OCI-LY1 (cell line): ENCODE data around the gene DNMBP.

Experiments
- H2AFZ ChIP-seq: fragments of 200-600 bp; sonication (generic), shearing (Covaris generic); 2 replicates; pipeline ENCODE4 v1.6.0; 2014; ENCODE audit warnings: antibody characterized with exemption, mild to moderate bottlenecking, low read length
- H3F3A ChIP-seq: fragments of 200-600 bp; sonication (generic), shearing (Covaris generic); 2 replicates; pipeline ENCODE4 v1.6.0; 2014; ENCODE audit warnings: mild to moderate bottlenecking, antibody characterized with exemption, low read length, moderate library complexity; ENCODE audit not compliant: insufficient read depth
- H3K27ac ChIP-seq: fragments of 200-600 bp; sonication (generic); 2 replicates; pipeline ENCODE4 v1.5.1; 2014; ENCODE audit warnings: low read length, mixed run types, mild to moderate bottlenecking, low read depth; ENCODE audit not compliant: poor library complexity, severe bottlenecking
- H3K27me3 ChIP-seq: fragments of 200-600 bp; sonication (generic); 2 replicates; pipeline ENCODE4 v1.6.0; 2014; ENCODE audit warnings: antibody characterized with exemption, mild to moderate bottlenecking, low read length, moderate library complexity; ENCODE audit not compliant: insufficient read depth
- H3K36me3 ChIP-seq: fragments of 200-600 bp; sonication (generic); 2 replicates; pipeline ENCODE4 v1.6.1; 2014; ENCODE audit warnings: mild to moderate bottlenecking, antibody characterized with exemption, low read length, moderate library complexity, mixed read lengths; ENCODE audit not compliant: insufficient read depth
- H3K4me1 ChIP-seq: fragments of 200-600 bp; sonication (generic); 2 replicates; pipeline ENCODE4 v1.5.1; 2014; ENCODE audit warnings: mild to moderate bottlenecking, low read length, moderate library complexity; ENCODE audit not compliant: insufficient read depth, severe bottlenecking
- H3K4me2 ChIP-seq: fragments of 200-600 bp; sonication (generic), shearing (Covaris generic); 2 replicates; pipeline ENCODE4 v1.6.1; 2014; ENCODE audit warnings: low read length
- H3K4me3 ChIP-seq: fragments of 200-600 bp; sonication (generic); 2 replicates; pipeline ENCODE4 v1.5.1; 2014; ENCODE audit warnings: low read length, low read depth, mild to moderate bottlenecking, mixed read lengths; ENCODE audit not compliant: poor library complexity, severe bottlenecking
- H3K79me2 ChIP-seq: fragments of 200-600 bp; shearing (Covaris generic); 2 replicates; pipeline ENCODE4 v1.6.1; 2016; ENCODE audit warnings: mixed run types, low read length, mixed read lengths; ENCODE audit not compliant: insufficient read depth
- H3K9ac ChIP-seq: fragments of 200-600 bp; sonication (generic), shearing (Covaris generic); 2 replicates; pipeline ENCODE4 v1.6.1; 2014; ENCODE audit warnings: mild to moderate bottlenecking, low read length, mixed read lengths
- H3K9me2 ChIP-seq: fragments of 200-600 bp; sonication (generic), shearing (Covaris generic); 2 replicates; pipeline ENCODE4 v1.6.1; 2014; ENCODE audit warnings: low read depth, mild to moderate bottlenecking, low read length, mixed read lengths
- H3K9me3 ChIP-seq: fragments of 200-600 bp; shearing (Covaris generic); 2 replicates; pipeline ENCODE4 v1.6.1; 2014; ENCODE audit warnings: low read length, mixed read lengths
- H4K20me1 ChIP-seq: fragments of 200-600 bp; sonication (generic), shearing (Covaris generic); 2 replicates; pipeline ENCODE4 v1.6.0; 2016; ENCODE audit warnings: mild to moderate bottlenecking, low read length; ENCODE audit not compliant: insufficient read depth
- CTCF ChIP-seq: fragments of 200-600 bp; sonication (generic), shearing (Covaris generic); IDR thresholded peaks from 2 replicates; pipeline ENCODE4 v1.5.1; 2017; ENCODE audit warnings: mild to moderate bottlenecking, antibody characterized with exemption, low read length, moderate library complexity, mixed read lengths
- EZH2 ChIP-seq: fragments of 200-600 bp; sonication (generic), shearing (Covaris generic); IDR thresholded peaks from 2 replicates; pipeline ENCODE4 v1.8.0; 2017; ENCODE audit warnings: borderline replicate concordance, mixed run types, mild to moderate bottlenecking, antibody characterized with exemption, low read length, moderate library complexity, mixed read lengths

Gene DNMBP

GRCh38 chr10:99873846-99874245 lies 135.9 kb downstream of the DNMBP start:
- H3K4me2 ChIP-seq = no peak overlapping the region
- no peaks in the 10 kb centered on the region for H3K9me2 ChIP-seq
- H3K9ac ChIP-seq = no peak overlapping the region
- H3K9me3 ChIP-seq = no peaks in the 10 kb centered on the region
- H3K36me3 ChIP-seq = peaks cover 29% of the 10 kb centered on the region
- H3K27me3 ChIP-seq = no peaks in the 10 kb centered on the region
- H4K20me1 ChIP-seq = no peaks in the 10 kb centered on the region
- no peaks in the 10 kb centered on the region for H3K79me2 ChIP-seq
- H2AFZ ChIP-seq = no peak overlapping the region
- TF ChIP-seq CTCF = no peak
- TF ChIP-seq EZH2 = no peak
- no peaks in the 10 kb centered on the region for H3F3A ChIP-seq
- no peaks in the 10 kb centered on the region for H3K4me1 ChIP-seq
- no peak overlapping the region for H3K4me3 ChIP-seq
- H3K27ac ChIP-seq = no peak overlapping the region

GRCh38 chr10:99872367-99873162 lies 137.2 kb downstream of the DNMBP start:
- no peaks in the 10 kb centered on the region for H3F3A ChIP-seq
- no peak overlapping the region for H3K4me2 ChIP-seq
- H3K4me3 ChIP-seq = no peak overlapping the region

DNA sequence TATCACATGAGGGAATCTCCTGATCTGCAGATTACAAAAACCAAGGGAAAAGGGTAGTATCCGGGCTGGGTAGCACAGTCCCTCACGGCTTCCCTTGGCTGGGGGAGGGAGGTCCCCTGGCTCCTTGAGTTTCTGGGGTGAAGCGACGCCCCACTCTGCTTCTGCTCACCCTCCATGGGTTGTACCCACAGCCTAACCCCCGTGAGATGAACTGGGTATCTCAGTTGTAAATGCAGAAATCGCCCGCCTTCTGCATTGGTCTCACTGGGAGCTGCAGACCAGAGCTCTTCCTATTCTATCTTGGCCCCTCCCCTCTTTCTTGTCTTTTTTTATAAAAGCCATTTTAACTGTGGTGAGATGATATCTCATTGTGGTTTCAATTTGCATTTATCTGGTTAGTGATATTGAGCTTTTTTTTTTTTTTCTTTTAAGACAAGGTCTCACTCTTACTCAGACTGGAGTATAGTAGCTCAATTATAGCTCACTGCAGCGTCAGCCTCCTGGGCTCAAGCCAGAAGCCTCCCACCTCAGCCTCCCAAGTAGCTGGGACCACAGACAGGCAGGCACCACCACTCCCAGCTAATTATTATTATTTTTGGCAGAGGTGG lies 139.5 kb downstream of the DNMBP start:
- no peak overlapping the region for H3K4me2 ChIP-seq
- H3K9me2 ChIP-seq = no peaks in the 10 kb centered on the region
- H4K20me1 ChIP-seq = no peaks in the 10 kb centered on the region
- no peaks in the 10 kb centered on the region for H3K4me1 ChIP-seq
- H3K9ac ChIP-seq = no peak overlapping the region
- no peaks in the 10 kb centered on the region for H3K27me3 ChIP-seq
- no peak overlapping the region for H3K27ac ChIP-seq
- no peaks in the 10 kb centered on the region for H3F3A ChIP-seq
- no peak overlapping the region for H2AFZ ChIP-seq
- no peaks in the 10 kb centered on the region for H3K9me3 ChIP-seq
- no peak overlapping the region for H3K4me3 ChIP-seq
- no peak for TF ChIP-seq CTCF
- no peaks in the 10 kb centered on the region for H3K79me2 ChIP-seq
- 0 out of 2 replicates have a peak, but pooled peaks cover 2% of the 10 kb centered on the region for H3K36me3 ChIP-seq

More at GRCh38 chr10:99872367-99873162, 137.2 kb downstream of the DNMBP start:
- H3K27ac ChIP-seq = no peak overlapping the region
- H4K20me1 ChIP-seq = no peaks in the 10 kb centered on the region
- no peaks in the 10 kb centered on the region for H3K9me3 ChIP-seq
- H3K79me2 ChIP-seq = no peaks in the 10 kb centered on the region
- no peaks in the 10 kb centered on the region for H3K27me3 ChIP-seq
- H3K36me3 ChIP-seq = peaks cover 19% of the 10 kb centered on the region
- TF ChIP-seq CTCF = no peak
- TF ChIP-seq EZH2 = no peak
- H2AFZ ChIP-seq = no peak overlapping the region
- H3K4me1 ChIP-seq = no peaks in the 10 kb centered on the region
- no peaks in the 10 kb centered on the region for H3K9me2 ChIP-seq
- H3K9ac ChIP-seq = no peak overlapping the region
